Epithelial cell of proximal tubule (primary cell): ENCODE data around the gene DHRS13. TPM values are rescaled to one million over a fixed set of nuclear protein-coding genes. Genes with fewer than 3 reads are reported as not detected.

Source experiments
- DNase-seq: peaks from one replicate; pipeline ENCODE4 v3.0.0-alpha.2; 2011; ENCODE audit warnings: low read depth
- H3K4me3 ChIP-seq: 2 replicates; pipeline ENCODE4 v1.5.1; 2011; ENCODE audit warnings: low read depth, mild to moderate bottlenecking, low read length
- total RNA-seq: library from RNA; depleted of rRNA; stranded (reverse); fragments of >200 nt; gene quantifications from 2 replicates; pipeline ENCODE4 v1.2.3, GENCODE V29; 2015
- TF ChIP-seq, protein P1 (sequence below): conservative IDR thresholded peaks from 2 replicates; pipeline ENCODE4 v1.5.1; 2012; ENCODE audit warnings: low read depth, mild to moderate bottlenecking, low read length

Gene DHRS13
- total RNA-seq, 1 donor from 2014 or later: 18.0 TPM

DNA sequence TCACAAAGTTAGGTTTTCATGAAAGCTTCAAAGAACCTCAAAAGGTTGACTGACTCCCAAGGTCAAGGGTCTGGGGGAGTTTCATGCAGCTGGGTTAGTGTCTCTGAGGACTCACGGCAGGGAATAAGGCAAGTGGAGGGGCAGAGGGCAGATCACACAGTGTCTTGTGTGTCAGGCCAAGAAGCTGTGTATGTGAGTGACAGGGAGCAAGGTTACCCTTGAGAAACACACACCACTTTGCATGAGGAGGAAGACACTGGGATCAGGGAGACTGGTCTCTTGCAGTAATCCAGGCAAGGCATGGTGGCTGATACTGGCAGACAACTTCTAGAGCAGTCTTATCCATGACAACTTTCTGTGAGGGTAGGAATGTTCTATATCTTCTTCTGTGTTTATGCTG is 11.7 kb downstream of the DHRS13 start:
- TF ChIP-seq, protein P1, sequence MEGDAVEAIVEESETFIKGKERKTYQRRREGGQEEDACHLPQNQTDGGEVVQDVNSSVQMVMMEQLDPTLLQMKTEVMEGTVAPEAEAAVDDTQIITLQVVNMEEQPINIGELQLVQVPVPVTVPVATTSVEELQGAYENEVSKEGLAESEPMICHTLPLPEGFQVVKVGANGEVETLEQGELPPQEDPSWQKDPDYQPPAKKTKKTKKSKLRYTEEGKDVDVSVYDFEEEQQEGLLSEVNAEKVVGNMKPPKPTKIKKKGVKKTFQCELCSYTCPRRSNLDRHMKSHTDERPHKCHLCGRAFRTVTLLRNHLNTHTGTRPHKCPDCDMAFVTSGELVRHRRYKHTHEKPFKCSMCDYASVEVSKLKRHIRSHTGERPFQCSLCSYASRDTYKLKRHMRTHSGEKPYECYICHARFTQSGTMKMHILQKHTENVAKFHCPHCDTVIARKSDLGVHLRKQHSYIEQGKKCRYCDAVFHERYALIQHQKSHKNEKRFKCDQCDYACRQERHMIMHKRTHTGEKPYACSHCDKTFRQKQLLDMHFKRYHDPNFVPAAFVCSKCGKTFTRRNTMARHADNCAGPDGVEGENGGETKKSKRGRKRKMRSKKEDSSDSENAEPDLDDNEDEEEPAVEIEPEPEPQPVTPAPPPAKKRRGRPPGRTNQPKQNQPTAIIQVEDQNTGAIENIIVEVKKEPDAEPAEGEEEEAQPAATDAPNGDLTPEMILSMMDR: no peak
- H3K4me3 ChIP-seq: no peak overlapping the region
- DNase-seq: no peak

DNA sequence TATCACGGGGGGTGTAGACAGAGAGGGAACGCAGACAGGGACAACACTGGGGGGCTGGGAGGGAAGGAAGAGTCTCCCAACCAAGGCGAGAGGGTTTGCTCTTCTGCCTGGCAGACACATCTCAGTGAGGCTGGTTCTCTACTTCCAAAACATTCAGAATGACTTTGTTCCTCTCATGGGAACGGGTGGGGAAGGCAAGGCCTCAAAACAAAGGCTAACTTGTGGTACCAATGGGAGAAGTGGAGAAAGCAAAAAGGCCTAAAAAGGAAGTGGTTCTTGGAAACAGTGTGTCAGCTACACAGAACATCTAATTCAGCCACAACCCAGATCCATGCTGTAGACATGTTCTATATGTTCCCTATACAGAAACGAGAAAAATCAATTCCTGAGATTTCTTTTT is 12.9 kb downstream of the DHRS13 start:
- no peak for DNase-seq
- TF ChIP-seq, protein P1: no peak
- no peak overlapping the region for H3K4me3 ChIP-seq

DNA sequence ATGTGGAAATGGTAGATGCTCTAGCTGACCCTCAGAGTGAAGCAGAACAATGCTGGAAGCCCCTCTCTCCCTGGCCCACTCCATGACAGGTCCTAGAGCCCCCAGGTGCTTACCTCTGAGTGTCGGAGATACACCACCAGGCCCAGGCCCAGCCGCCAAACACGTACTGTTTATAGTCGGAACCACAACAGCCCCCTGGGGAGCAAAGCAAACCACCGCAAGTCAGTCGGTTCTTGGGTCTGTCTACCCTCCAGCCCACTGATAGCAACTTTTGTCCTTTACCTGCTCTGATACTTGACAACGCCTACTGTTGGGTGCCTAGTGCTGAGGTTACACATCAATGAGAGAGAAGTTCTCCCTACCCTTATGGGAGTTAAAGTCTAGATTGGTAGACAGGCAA is 14.0 kb downstream of the DHRS13 start:
- no peak overlapping the region for H3K4me3 ChIP-seq
- no peak for DNase-seq
- TF ChIP-seq, protein P1: no peak

DNA sequence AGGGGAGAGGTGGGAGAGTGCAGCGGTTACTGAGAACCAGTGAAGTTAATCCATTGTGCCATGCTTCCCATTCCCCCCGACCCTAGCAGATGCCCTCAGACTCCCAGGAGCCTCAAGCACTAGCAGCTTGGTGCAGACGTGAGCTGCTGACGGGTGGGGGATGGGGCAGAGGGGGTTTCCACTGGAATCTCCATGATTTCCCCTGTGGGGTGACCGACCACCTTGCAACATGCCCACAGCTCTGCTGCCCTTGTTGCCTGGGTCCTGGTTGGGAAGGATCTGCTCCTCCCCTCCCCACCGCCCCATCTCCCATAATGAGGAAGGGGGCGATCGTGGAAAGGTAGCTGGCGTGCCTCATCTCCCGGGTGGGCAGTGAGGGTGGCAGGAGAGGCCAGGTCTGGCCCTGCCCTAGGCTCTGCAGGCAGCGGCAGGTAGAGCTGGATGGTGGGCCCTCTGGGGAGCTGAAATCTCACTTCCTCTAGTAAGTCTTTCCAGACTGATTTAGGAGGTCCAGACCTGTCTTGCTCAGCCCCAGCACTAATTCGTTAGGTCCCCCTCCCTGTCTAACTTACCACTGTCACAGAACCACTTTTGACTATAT is 14.9 kb downstream of the DHRS13 start:
- H3K4me3 ChIP-seq: no peak overlapping the region
- DNase-seq: no peak
- TF ChIP-seq, protein P1: no peak

DNA sequence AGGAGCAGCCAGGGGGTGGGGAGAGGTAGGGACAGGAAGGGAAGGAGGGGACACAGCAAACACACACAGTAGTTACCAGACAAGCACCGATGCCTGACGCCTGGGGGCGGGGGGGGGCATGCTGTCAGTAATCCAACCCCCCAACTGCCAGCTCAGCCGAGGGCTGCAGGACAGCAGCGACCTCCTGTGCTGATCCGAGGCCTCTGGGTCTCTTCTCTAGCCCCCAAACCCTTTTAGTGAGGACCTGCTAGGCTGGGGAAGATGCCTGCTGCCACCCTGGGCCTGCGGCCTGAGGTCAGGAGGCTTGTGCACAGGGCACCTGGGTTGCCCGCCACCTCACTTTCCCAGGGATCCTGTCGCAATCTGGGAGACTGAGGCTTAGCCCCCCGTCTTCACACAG is 16.9 kb downstream of the DHRS13 start:
- DNase-seq: no peak
- TF ChIP-seq, protein P1: no peak
- H3K4me3 ChIP-seq: no peak overlapping the region

DNA sequence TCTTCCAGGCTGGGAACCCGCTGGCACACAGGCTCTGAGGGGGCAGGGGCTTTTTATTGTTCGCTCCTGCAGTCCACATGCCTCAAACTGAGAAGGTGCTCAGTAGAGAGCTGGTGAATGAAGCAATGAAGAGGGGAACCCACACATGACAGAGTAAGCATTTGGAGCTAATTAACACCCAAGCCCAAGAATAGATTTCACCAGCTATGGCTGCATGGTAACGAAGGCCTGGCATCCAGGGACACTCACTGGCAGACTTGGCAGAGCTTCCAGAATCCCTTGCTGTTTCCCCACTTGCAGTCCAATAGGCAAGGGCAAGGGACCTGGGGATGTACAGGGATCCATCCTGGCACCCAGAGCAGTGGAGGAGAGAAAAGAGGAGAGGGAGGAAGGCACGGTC is 17.5 kb downstream of the DHRS13 start:
- H3K4me3 ChIP-seq: no peak overlapping the region
- no peak for DNase-seq
- TF ChIP-seq, protein P1: no peak

DNA sequence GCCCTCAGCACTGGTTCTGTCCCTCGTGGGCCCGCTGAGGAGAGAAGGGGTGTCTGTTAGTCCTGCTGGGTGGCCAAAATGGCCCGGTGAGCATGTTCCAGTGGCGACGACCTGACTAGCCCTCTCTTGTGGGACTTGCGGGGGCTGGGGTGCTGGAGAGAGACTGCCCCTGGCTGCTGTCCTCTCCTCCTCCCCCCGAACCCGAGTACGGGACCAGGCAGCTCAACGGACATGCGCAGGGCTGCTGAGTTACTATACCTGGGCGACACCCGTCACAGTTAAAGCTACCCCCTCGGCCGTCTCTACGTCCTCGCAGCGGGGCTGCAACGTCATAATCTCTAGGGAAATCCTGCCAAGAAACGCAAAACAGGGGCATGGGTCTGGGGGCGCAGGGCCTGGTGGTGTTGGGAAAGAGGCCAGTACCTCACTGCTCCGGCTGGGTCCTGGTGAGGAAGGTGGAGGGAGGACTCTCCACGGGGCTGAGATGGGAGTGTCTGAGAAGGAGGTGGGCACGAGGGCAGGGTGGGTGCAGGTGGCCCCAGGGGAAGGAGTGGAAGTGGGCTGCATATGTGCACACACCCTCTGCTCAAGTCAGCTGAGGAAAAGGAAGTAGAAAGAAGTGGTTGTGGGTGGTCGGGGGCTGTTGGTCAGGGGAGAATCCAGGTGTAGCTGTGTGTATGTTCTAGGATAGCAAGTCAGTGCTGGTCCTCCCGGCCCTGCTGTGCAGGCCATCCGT is 18.7 kb downstream of the DHRS13 start:
- no peak overlapping the region for H3K4me3 ChIP-seq
- TF ChIP-seq, protein P1: no peak
- DNase-seq: no peak
